ENCODE data around the gene DNAJC10.

DNA sequence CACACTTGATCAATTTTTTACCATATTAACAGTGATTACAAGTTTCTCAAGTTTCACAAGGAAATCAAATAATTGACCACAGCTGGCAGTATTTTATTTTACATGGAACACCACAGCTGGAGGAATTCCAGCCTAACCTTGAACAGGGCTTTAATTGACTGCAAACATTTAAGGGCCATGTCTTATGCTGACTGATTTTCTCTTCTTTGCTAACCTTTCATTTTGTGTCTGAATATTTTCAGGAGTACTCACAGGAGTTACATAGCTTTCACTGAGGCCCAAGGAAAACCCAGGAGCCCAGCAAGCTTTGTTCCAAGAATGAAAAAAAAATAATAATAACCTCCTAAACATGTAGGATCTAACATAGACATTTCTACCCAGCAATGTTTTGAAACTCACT, 100.8 kb downstream of the DNAJC10 start:
- TF ChIP-seq EZH2phosphoT487 (IDR thresholded peaks at IDR 0.05; ENCODE audit: borderline replicate concordance, low read depth, low read length): no peak
- TF ChIP-seq, protein P1, sequence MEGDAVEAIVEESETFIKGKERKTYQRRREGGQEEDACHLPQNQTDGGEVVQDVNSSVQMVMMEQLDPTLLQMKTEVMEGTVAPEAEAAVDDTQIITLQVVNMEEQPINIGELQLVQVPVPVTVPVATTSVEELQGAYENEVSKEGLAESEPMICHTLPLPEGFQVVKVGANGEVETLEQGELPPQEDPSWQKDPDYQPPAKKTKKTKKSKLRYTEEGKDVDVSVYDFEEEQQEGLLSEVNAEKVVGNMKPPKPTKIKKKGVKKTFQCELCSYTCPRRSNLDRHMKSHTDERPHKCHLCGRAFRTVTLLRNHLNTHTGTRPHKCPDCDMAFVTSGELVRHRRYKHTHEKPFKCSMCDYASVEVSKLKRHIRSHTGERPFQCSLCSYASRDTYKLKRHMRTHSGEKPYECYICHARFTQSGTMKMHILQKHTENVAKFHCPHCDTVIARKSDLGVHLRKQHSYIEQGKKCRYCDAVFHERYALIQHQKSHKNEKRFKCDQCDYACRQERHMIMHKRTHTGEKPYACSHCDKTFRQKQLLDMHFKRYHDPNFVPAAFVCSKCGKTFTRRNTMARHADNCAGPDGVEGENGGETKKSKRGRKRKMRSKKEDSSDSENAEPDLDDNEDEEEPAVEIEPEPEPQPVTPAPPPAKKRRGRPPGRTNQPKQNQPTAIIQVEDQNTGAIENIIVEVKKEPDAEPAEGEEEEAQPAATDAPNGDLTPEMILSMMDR (conservative IDR thresholded peaks at IDR 0.05; ENCODE audit: low read length): no peak
